WTC11 (cell line): ENCODE data around the gene SLCO6A1. TPM values are rescaled to one million over a fixed set of nuclear protein-coding genes. Genes with fewer than 3 reads are reported as not detected.
A peak's percentile ranks its signal among the peaks of the same experiment; 100 is the strongest.

Source experiments
- ATAC-seq: fragments of 200-7000 bp; cut with Tn5 transposase; 2 replicates; pipeline ENCODE4 v1.10.0; 2021; ENCODE audit warnings: mild to moderate bottlenecking, moderate library complexity
- CTCF ChIA-PET: fragments of 300-600 bp; sonication (Branson Sonifier 250); formaldehyde crosslinking; loops from one replicate; lab custom pipeline; 2021; ENCODE audit warnings: antibody characterized with exemption; lab: Charles Lee
- POLR2A ChIA-PET: fragments of 350-600 bp; sonication (Branson Sonifier 250); formaldehyde crosslinking; loops from one replicate; lab custom pipeline; 2021; ENCODE audit warnings: antibody characterized with exemption; lab: Charles Lee
- DNase-seq: peaks from one replicate; pipeline ENCODE4 v3.0.0; 2021; ENCODE audit warnings: low spot score
- H3K27ac Mint-ChIP-seq: 2 replicates; pipeline ENCODE4 v1.8.0; 2021; ENCODE audit warnings: mixed read lengths
- H3K27me3 Mint-ChIP-seq: 2 replicates; pipeline ENCODE4 v1.8.0; 2021; ENCODE audit warnings: low read depth, mild to moderate bottlenecking, moderate library complexity, mixed read lengths
- H3K36me3 Mint-ChIP-seq: 2 replicates; pipeline ENCODE4 v1.8.0; 2021; ENCODE audit warnings: mixed read lengths
- H3K4me1 Mint-ChIP-seq: 2 replicates; pipeline ENCODE4 v1.8.0; 2022; ENCODE audit warnings: mixed read lengths
- H3K4me3 Mint-ChIP-seq: 2 replicates; pipeline ENCODE4 v1.8.0; 2021; ENCODE audit warnings: mild to moderate bottlenecking, moderate library complexity, mixed read lengths
- H3K9me3 Mint-ChIP-seq: 2 replicates; pipeline ENCODE4 v1.8.0; 2021; ENCODE audit warnings: mixed read lengths
- ATF2 ChIP-seq: sonication (generic); formaldehyde crosslinking; IDR thresholded peaks from 2 replicates; pipeline ENCODE4 v1.8.1; 2022; ENCODE audit warnings: low read depth, missing genetic modification reagents, borderline replicate concordance
- CBFB ChIP-seq: sonication (generic); formaldehyde crosslinking; IDR thresholded peaks from 2 replicates; pipeline ENCODE4 v1.8.1; 2022; ENCODE audit warnings: mild to moderate bottlenecking, low read depth, missing genetic modification reagents
- CREM ChIP-seq: sonication (generic); formaldehyde crosslinking; IDR thresholded peaks from 2 replicates; pipeline ENCODE4 v1.8.1; 2022; ENCODE audit warnings: mild to moderate bottlenecking, missing genetic modification reagents, moderate library complexity
- ERG ChIP-seq: fragments of 250-450 bp; sonication (Bioruptor Pico); IDR thresholded peaks from 2 replicates; pipeline ENCODE4 v1.8.0; 2021; ENCODE audit warnings: mild to moderate bottlenecking
- ETV6 ChIP-seq: sonication (generic); formaldehyde crosslinking; IDR thresholded peaks from 2 replicates; pipeline ENCODE4 v1.8.1; 2022; ENCODE audit warnings: mild to moderate bottlenecking, missing genetic modification reagents
- GABPB1 ChIP-seq: sonication (generic); formaldehyde crosslinking; IDR thresholded peaks from 2 replicates; pipeline ENCODE4 v1.8.1; 2023; ENCODE audit warnings: mild to moderate bottlenecking, missing genetic modification reagents
- GTF2I ChIP-seq: fragments of 250-450 bp; sonication (Bioruptor Pico); conservative IDR thresholded peaks from 2 replicates; pipeline ENCODE4 v1.4.0; 2021; ENCODE audit warnings: mild to moderate bottlenecking
- JAZF1 ChIP-seq: fragments of 250-450 bp; sonication (Bioruptor Pico); IDR thresholded peaks from 2 replicates; pipeline ENCODE4 v1.9.0; 2021; ENCODE audit warnings: moderate library complexity, mild to moderate bottlenecking, inconsistent platforms
- MXD4 ChIP-seq: fragments of 250-450 bp; sonication (Bioruptor Pico); IDR thresholded peaks from 2 replicates; pipeline ENCODE4 v1.8.0; 2021; ENCODE audit warnings: mild to moderate bottlenecking, moderate library complexity, borderline replicate concordance
- MYBL2 ChIP-seq: sonication (generic); formaldehyde crosslinking; IDR thresholded peaks from 2 replicates; pipeline ENCODE4 v1.8.1; 2023; ENCODE audit warnings: mild to moderate bottlenecking, moderate library complexity, missing genetic modification reagents
- PREB ChIP-seq: sonication (generic); formaldehyde crosslinking; IDR thresholded peaks from 2 replicates; pipeline ENCODE4 v1.8.1; 2022; ENCODE audit warnings: mild to moderate bottlenecking, missing genetic modification reagents, moderate library complexity, borderline replicate concordance
- SMAD4 ChIP-seq: sonication (generic); formaldehyde crosslinking; IDR thresholded peaks from 2 replicates; pipeline ENCODE4 v1.8.0; 2022; ENCODE audit warnings: mild to moderate bottlenecking, missing genetic modification reagents
- ZBTB21 ChIP-seq: sonication (generic); formaldehyde crosslinking; IDR thresholded peaks from 2 replicates; pipeline ENCODE4 v1.8.1; 2023; ENCODE audit warnings: mild to moderate bottlenecking, missing genetic modification reagents, borderline replicate concordance
- ZNF263 ChIP-seq: sonication (generic); formaldehyde crosslinking; IDR thresholded peaks from 2 replicates; pipeline ENCODE4 v1.8.1; 2022; ENCODE audit warnings: low read depth, mild to moderate bottlenecking, moderate library complexity, missing genetic modification reagents
- ZNF416 ChIP-seq: fragments of 250-450 bp; sonication (Bioruptor Pico); IDR thresholded peaks from 2 replicates; pipeline ENCODE4 v1.9.0; 2021; ENCODE audit warnings: mild to moderate bottlenecking, inconsistent platforms
- ZNF425 ChIP-seq: fragments of 250-450 bp; sonication (Bioruptor Pico); conservative IDR thresholded peaks from 2 replicates; pipeline ENCODE4 v1.9.0; 2021; ENCODE audit warnings: mild to moderate bottlenecking
- ZNF671 ChIP-seq: fragments of 250-450 bp; sonication (Bioruptor Pico); IDR thresholded peaks from 2 replicates; pipeline ENCODE4 v1.8.0; 2021; ENCODE audit warnings: mild to moderate bottlenecking
- total RNA-seq: library from RNA; stranded (reverse); gene quantifications from 3 replicates; pipeline ENCODE4 v1.2.3, GENCODE V29; 2021

SLCO6A1 gene
- total RNA-seq, 1 experiment from 2014 or later: 0.42 TPM

- TF ChIP-seq MYBL2 (no peak), CBFB (CRISPR knock-in tag) (no peak), ATF2 (CRISPR knock-in tag) (no peak), GTF2I (no peak), ZNF416 (no peak), PREB (CRISPR knock-in tag) (no peak), ZNF671 (CRISPR knock-in tag) (no peak)
Measured at GRCh38 chr5:102532123-102532522, 33.3 kb upstream of the SLCO6A1 start (continued).

- Mint-ChIP-seq H3K4me1 (no peaks in the 10 kb centered on the region), H3K9me3 (no peaks in the 10 kb centered on the region), H3K36me3 (no peaks in the 10 kb centered on the region), H3K27me3 (no peaks in the 10 kb centered on the region), H3K4me3 (no peak overlapping the region), H3K27ac (no peak overlapping the region)
- ChIA-PET CTCF (no interaction called here), POLR2A (no interaction called here)
- no peak for ATAC-seq
- no peak for DNase-seq
- TF ChIP-seq SMAD4 (CRISPR knock-in tag) (no peak), GABPB1 (peak; percentile 45; the same call in 1 of the 2 replicates)
Measured at GRCh38 chr5:102531506-102531905, 32.7 kb upstream of the SLCO6A1 start.

GRCh38 chr5:102529447-102529846, 30.6 kb upstream of the SLCO6A1 start:
- TF ChIP-seq ERG (CRISPR knock-in tag) (no peak), ETV6 (CRISPR knock-in tag) (no peak), CREM (no peak), JAZF1 (no peak)
- TF ChIP-seq, all 79 proteins: peak for 0
- Mint-ChIP-seq H3K27me3 (no peaks in the 10 kb centered on the region), H3K4me3 (no peak overlapping the region), H3K4me1 (no peaks in the 10 kb centered on the region), H3K9me3 (no peaks in the 10 kb centered on the region), H3K27ac (no peak overlapping the region), H3K36me3 (no peaks in the 10 kb centered on the region)
- CTCF ChIA-PET: no interaction called here
- POLR2A ChIA-PET: no interaction called here
- DNase-seq (no peak), ATAC-seq (no peak)

GRCh38 chr5:102529031-102529430, 30.2 kb upstream of the SLCO6A1 start:
- Mint-ChIP-seq H3K27me3 (no peaks in the 10 kb centered on the region), H3K4me3 (no peak overlapping the region), H3K36me3 (no peaks in the 10 kb centered on the region), H3K9me3 (no peaks in the 10 kb centered on the region), H3K4me1 (no peaks in the 10 kb centered on the region), H3K27ac (no peak overlapping the region)
- POLR2A ChIA-PET: no interaction called here
- ATAC-seq (no peak), DNase-seq (no peak)
- CTCF ChIA-PET: no interaction called here
- no peak for TF ChIP-seq MXD4 (CRISPR knock-in tag)
- no peak for TF ChIP-seq ZNF425 (CRISPR knock-in tag)
- no peak for TF ChIP-seq ZBTB21
- no peak for TF ChIP-seq ZNF263 (CRISPR knock-in tag)
